Stimulated activated CD8-positive, alpha-beta memory T cell treated with anti-CD3 and anti-CD28 coated beads, Interleukin-4, amount 100 ng/mL, for 1 hour (primary cell): Measurements from ENCODE around the gene CCRL2.

ENCODE experiments used
- DNase-seq, 2 donors: peaks; one replicate each; pipeline ENCODE4 v3.0.0-alpha.2; 2020; ENCODE audit warnings: low read depth in 2 of 2, low spot score in 1 of 2

Gene CCRL2

DNA sequence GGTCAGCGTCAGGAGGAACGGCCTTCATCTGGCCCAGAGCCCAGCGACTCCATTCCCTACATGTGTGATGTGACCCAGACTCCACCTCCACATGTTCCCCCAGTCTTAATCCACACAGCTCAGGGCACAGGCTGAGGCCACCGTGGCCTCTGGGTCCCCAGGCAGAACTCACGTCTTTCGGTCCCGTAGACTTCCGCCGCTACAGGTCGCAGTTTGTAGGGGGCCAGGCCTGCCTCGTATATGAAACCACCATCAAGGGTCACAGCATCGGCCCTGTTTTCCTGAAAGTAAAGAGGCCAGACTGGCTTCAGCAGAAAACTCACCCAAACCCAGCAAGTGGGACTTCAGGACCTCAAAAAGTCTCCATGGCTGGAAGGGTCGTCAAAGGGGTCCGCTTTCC, 49.1 kb downstream of the CCRL2 start:
- DNase-seq = no peak
